Stimulated activated CD4-positive, alpha-beta T cell treated with anti-CD3 and anti-CD28 coated beads, TNF-alpha, amount 100 ng/mL, for 24 hours (primary cell): ENCODE measurements around the gene CHRD.

Source experiments
- DNase-seq, 3 experiments: peaks; one replicate each; pipeline ENCODE4 v3.0.0-alpha.2; 2020; ENCODE audit warnings: low read depth in 3 of 3

Gene CHRD

DNA sequence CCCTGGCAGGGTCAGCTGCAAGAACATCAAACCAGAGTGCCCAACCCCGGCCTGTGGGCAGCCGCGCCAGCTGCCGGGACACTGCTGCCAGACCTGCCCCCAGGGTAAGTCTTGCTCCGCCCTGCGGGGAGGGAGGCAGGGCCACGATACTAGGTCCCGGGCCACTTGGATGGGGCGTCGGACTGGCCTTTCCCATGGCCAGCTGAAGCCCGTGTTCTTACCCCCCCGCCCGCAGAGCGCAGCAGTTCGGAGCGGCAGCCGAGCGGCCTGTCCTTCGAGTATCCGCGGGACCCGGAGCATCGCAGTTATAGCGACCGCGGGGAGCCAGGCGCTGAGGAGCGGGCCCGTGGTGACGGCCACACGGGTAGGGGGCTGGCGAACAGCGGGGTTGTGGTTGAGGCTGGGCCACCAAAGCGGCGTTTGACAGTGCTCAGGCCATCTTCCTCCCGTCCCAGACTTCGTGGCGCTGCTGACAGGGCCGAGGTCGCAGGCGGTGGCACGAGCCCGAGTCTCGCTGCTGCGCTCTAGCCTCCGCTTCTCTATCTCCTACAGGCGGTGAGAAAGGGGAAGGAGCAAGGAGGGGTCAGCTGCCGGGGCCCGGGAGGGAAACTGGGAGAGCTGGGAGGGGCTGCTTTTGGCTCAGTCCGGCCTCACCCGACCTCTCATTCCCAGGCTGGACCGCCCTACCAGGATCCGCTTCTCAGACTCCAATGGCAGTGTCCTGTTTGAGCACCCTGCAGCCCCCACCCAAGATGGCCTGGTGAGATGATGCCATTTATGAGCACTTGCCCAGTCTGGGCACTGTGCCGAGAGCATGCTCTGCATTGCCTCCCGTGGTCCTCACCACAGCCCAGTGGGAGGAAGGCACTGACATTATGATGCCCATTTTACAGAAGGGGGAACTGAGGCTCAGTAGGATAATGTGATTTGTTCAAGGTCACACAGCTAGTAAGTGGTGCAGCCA lies 1.7 kb downstream of the CHRD start:
- DNase-seq: no peak

DNA sequence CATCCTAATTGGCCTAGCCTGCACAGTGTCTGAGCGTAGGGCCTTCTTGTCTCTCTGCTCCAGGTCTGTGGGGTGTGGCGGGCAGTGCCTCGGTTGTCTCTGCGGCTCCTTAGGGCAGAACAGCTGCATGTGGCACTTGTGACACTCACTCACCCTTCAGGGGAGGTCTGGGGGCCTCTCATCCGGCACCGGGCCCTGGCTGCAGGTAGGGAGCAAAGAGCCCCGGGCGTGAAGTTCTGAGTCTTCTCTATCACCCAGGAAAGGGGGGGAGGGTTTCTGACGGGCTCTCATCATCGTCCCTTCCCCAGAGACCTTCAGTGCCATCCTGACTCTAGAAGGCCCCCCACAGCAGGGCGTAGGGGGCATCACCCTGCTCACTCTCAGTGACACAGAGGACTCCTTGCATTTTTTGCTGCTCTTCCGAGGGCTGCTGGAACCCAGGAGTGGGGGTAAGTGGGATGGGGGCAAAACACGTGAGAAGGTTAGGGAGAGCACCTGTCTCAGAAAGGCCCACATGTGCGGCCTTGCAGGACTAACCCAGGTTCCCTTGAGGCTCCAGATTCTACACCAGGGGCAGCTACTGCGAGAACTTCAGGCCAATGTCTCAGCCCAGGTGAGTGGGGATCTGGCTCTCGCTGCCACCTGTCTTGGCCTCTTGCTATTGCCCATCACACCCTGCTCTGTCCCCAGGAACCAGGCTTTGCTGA lies 2.6 kb downstream of the CHRD start:
- DNase-seq: no peak

DNA sequence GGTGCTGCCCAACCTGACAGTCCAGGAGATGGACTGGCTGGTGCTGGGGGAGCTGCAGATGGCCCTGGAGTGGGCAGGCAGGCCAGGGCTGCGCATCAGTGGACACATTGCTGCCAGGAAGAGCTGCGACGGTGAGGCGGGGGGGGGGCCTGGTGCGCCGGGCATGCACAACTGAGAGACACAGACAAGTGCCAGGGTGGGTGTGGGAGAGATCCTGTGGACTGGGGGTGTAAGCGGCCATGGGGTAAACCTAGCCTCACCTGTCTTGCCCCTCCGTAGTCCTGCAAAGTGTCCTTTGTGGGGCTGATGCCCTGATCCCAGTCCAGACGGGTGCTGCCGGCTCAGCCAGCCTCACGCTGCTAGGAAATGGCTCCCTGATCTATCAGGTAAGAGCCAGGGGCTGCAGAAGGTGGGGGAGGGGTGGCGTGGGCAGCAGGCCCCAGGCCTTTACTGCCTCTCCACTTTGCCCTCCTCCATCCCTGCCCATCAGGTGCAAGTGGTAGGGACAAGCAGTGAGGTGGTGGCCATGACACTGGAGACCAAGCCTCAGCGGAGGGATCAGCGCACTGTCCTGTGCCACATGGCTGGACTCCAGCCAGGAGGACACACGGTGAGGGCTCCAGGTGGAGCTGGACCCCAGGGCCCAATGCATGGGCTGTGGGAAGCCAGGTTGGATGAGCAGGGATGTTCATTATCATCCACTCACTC lies 3.3 kb downstream of the CHRD start:
- no peak for DNase-seq

DNA sequence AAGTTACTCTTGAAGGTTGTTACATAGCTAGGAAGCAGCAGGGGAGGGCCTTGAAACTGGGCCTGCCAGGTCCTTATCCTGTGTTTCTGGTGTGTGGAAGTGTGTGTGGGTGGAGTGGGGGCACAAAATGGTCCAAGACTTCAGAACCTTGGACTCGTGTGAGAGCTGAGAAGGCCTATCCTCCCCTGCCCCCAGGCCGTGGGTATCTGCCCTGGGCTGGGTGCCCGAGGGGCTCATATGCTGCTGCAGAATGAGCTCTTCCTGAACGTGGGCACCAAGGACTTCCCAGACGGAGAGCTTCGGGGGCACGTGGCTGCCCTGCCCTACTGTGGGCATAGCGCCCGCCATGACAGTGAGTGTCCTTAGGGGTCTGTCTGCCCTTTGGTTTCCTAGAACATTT lies 4.5 kb downstream of the CHRD start:
- DNase-seq: no peak

DNA sequence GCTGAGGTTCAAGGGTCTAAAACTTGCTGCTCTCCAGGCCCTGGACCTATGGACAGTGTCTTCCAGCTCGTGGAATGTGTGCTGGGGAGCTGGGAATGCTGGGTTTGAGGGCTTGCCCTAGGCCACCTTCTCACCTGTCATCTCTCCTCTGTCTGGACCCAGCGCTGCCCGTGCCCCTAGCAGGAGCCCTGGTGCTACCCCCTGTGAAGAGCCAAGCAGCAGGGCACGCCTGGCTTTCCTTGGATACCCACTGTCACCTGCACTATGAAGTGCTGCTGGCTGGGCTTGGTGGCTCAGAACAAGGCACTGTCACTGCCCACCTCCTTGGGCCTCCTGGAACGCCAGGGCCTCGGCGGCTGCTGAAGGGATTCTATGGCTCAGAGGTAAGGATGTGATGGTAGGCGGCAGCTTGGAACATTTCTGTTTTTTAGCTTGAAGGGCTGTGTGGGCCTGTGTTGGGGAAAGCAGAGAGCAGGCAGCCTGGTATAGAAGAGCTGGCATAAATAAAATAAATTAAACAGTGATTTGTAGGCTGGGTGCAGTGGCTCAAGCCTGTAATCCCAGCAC lies 5.1 kb downstream of the CHRD start:
- DNase-seq: no peak

DNA sequence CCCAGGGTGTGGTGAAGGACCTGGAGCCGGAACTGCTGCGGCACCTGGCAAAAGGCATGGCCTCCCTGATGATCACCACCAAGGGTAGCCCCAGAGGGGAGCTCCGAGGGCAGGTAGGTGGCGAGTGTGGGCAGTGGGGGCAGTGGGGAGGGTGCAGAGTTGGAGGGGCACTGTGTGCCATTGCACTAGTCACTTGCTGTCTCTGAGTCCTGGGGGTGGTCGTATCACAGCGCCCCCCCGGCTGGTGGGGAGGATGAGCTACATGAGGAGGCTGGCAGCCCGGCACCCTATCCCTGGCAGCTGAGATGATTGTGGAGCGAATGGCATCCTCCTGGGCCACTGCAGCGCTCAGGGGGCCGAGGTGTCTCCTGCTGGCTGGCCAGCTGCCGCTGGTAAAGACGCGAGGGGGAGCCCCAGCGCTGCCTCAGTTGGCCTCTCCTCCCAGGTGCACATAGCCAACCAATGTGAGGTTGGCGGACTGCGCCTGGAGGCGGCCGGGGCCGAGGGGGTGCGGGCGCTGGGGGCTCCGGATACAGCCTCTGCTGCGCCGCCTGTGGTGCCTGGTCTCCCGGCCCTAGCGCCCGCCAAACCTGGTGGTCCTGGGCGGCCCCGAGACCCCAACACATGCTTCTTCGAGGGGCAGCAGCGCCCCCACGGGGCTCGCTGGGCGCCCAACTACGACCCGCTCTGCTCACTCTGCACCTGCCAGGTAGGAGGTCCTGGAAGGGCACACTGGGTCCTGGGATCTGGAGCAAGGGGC lies 6.4 kb downstream of the CHRD start:
- DNase-seq: no peak

DNA sequence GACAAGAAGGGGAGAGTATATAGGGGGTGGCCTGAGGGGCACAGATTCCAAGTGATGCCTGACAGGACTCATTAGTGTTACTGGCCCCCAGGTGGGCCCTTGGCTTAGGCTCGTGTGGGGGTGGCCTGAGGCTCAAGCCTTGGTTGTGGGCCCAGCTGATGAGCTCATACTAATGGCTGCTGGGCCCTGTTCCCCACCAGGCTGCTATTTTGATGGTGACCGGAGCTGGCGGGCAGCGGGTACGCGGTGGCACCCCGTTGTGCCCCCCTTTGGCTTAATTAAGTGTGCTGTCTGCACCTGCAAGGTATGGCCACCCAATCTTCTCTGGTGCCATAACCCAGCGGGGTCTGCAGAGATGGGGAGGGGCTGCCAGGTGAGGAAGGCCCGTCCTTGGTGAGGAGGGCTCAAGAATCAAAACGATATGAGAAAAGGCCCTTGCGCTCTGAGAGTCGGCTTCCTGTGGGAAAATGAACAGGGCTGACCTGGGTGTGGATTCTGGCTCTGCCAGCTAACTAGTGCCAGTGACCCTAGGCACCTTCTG lies 7.4 kb downstream of the CHRD start:
- DNase-seq: no peak

DNA sequence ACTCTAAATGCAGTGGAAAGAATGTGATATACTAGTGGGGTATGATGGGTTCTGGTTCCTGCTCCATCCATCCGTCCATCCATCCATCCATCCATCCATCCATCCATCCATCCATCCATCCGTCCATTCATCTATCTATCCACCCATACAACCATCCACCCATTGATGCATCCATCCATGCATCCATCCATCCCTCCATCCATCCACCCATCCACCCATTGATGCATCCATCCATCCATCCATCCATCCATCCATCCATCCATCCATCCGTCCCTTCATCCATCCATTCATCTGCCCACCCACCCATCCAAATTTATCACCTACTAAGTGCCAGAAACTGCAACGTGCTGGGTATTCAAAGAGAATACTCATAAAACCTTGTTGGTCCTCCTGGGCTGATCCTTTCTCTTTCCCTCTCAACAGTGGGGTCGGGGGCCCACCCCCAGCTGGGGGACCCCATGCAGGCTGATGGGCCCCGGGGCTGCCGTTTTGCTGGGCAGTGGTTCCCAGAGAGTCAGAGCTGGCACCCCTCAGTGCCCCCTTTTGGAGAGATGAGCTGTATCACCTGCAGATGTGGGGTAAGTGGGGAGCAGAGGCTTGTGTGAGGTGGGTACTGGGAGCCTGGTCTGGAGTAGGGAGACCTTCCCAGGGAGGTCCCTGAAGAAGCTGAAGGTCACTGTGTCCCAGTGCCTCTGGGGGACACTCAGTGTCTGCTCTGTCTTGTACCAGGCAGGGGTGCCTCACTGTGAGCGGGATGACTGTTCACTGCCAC lies 8.5 kb downstream of the CHRD start:
- DNase-seq: no peak

DNA sequence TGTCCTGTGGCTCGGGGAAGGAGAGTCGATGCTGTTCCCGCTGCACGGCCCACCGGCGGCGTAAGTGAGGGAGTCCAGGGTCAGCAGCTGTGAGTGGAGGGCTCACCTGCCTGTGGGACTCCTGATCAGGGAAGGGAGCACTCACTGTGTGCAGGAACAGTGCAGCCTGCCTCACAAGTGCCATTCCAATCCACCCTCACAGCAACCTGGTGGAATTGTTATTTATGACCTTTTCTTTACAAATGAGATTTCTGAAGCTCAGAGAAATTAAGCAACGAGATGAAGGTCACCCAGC lies 9.0 kb downstream of the CHRD start:
- DNase-seq: no peak

DNA sequence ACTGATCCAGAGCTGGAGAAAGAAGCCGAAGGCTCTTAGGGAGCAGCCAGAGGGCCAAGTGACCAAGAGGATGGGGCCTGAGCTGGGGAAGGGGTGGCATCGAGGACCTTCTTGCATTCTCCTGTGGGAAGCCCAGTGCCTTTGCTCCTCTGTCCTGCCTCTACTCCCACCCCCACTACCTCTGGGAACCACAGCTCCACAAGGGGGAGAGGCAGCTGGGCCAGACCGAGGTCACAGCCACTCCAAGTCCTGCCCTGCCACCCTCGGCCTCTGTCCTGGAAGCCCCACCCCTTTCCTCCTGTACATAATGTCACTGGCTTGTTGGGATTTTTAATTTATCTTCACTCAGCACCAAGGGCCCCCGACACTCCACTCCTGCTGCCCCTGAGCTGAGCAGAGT lies 9.5 kb downstream of the CHRD start:
- no peak for DNase-seq

DNA sequence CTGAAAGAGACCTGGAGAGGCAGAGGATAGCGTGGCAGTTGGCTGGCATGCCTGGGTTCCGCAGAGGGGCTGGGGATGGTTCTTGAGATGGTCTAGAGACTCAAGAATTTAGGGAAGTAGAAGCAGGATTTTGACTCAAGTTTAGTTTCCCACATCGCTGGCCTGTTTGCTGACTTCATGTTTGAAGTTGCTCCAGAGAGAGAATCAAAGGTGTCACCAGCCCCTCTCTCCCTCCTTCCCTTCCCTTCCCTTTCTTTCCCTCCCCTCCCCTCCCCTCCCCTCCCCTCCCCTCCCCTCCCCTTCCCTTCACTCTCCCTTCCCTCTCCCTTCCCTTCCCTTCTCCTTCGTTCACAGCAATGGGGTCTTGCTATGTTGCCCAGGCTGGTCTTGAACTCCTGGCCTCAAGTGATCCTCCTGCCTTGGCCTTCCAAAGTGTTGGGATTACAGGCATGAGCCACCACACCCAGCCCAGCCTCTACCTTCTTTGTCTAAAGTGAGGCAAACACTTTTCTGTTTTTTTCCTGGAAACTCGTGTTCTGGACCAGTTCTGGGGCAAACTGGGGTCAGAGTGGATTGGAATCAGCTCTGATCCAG lies 10.2 kb downstream of the CHRD start:
- no peak for DNase-seq

DNA sequence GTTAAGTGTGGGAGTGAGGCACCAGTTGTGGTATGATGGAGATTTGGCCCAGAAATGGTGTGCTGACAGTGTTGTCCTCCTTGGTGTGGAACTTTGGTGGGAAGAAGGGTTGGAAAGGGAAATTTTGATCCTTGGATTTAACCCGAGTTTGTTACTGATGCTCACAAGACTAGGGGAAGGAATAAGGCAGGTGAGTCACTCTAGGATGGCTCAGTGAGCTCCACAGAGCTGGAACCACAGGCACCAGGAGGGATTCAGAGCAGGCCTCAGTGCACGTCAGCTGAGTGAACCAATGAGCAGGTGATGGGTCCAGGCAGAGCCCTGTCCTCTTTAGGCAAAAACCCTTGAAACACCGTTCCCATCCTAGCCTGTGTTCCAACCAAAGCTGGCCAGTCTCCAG lies 11.4 kb downstream of the CHRD start:
- DNase-seq: no peak

DNA sequence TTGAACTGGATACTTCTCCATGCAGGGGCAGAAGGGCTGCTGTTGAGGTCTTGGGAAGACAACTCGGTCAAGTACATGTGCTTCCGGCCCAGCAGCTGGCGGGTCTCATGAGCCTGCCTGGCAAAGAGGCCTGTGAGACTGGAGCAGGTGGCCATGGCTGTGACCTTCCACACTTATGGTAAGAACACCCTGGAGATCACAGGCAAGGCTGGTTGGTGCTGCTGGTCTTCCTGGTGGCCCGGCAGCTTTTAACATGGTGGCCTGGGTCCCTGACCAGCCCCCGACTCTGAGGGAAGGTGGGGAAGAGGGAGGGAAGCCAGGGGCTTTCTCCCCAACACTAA lies 15.4 kb downstream of the CHRD start:
- no peak for DNase-seq

DNA sequence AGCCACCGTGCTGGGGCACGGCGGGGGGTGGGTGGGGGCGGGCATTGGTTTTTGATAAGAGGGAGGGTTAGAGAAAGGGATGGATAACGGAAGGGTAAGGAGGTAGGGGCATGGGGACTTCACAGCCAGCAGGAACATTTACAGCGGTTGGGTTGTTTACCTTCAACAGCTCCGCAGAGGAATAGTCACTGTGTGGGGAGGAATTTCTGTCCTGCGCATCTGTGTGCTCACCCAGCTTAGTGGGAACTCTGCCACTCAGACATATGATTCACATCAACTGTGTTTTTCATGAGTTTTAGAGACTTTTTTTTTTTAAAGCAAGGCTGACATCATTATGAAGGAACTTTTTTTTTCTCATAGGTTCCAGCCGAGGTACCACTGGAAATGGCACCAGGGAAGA lies 19.6 kb downstream of the CHRD start:
- DNase-seq: no peak

DNA sequence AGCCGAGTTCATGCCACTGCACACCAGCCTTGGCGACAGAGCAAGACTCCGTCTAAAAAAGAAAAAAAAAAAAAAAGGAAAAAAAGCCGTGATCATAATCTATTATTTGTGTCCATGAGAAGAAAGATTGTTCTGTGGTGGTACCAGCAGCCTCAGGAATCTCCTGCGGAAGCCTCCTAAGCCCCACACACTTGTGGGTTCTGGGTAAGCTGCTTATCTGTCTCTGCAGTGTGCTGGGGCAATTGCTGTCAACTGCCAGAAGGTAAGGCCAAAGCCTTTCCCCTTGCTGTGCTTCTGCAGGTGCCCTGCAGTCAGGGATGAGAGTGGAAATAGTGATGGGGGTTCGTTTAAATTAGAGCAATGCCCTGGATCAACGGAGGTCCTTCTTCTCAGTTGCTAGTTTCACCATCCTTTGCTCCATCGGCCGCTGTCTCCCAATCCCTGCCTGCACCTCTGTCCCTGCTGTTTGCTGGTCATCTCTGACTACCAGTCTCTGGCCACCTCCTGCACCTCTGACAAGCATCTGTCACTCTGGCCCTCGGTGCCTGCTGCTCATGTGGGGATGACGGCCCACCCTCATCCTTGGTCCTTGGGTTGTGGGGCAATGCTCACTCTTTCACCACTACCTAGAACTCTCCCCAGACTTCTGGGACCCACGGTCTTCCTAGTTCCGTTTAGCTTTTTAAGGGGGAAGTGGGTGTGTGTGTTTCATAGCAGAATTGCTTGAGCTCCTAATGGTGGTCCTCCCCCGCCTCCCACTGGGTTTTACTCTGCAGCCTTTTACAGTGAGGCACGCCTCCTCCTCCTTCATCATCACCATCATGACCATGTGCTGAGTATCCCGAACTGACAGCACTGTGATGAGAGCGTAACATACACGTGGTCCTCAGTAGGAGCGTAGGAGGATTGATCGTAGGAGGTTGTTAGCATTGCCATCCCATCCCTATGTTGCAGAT lies 25.5 kb downstream of the CHRD start:
- no peak for DNase-seq

DNA sequence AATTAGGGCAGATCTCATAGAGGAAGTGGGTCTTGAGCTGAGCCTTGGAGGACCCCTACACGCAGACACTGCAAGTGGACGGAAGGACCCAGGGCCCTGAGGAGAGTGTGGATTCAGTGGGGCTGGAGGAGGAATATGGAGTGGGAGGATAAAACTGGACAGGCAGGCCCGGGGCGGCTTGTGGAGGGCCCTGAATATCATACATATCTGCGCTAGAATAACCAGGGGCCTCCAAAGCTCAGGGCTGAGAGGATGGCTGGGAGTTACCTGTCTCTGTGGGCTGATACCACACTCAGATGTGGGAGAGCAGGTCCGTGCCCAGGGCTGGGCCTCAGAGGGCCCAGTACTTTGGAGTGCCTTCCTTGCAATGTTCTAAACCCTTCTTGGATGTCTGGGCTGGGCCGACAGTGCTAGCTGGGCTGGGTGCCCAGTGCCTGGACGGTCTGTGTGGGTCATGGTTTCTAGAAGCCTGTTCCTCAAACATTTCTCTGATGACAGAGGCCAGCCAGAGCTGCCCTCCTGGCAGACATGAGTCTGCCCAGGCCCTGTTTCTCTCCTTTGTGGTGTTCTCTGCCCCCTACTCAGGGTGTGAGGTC lies 29.6 kb downstream of the CHRD start:
- no peak for DNase-seq

DNA sequence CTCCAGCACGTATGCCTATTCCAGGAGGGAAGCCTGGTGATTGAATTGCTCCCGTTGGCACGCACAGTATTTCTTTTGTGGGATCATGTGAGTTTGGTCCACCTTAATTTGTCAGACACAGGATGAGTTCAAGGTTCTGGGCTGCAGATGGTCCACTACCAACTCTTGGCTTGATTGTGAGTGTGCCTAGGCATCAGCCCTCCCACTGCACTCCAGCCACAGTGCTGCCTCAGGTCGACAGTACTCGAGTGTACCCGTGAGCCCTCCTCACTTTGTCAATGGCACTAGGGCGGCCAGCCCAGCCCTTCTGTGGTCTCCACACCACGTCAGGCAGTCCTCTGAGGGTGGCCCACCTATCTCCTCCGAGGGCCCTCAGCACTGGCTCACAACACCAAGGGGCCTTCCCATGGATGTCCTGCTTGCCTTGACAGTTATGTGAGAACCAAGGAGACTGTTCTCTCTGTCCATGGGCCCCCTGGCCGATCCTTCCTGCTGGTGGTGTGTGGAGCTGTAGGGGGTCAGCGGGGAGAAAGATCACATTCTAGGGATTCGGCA lies 30.2 kb downstream of the CHRD start:
- no peak for DNase-seq

DNA sequence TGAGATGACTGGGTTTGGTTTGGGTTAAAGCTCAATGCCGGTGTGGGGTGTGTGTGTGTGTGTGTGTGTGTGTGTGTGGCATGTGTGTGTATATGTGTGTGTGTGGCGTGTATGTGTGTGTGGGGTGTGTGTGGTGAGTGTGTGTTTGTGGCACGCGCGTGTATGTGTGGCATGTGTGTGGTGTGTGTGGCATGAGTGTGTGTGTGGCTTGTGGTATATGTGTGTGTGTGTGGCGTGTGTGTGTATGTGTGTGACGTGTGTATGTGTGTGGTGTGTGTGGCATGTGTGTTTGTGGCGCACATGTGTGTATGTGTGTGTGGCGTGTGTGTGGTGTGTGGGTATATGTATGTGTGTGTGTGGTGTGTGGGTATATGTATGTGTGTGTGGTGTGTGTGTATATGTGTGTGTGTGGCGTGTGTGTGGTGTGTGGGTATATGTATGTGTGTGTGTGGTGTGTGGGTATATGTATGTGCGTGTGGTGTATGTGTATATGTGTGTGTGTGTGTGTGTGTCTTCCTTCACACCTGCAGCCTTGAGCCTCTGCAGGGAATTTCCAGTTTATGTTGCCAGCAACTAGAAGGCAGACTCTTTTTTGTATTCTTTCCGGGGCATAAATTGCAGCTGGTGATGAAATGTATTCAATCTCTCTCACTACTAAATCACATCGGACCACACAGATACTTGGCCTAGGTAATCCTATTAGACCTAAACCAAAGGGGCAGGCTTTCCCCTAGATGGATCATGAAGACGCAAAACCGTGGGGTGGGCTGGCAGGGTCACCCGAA lies 34.8 kb downstream of the CHRD start:
- no peak for DNase-seq
